RWPE2 (cell line): ENCODE data around the gene NR5A1.

Experiments used
- ATAC-seq: fragments of 200-7000 bp; cut with Tn5 transposase; 3 replicates; pipeline ENCODE4 v1.9.1; 2021; ENCODE audit warnings: low read depth
- DNase-seq: peaks from one replicate; pipeline ENCODE4 v3.0.0-alpha.2; 2020; ENCODE audit warnings: low spot score
- H3K27ac ChIP-seq: fragments of 450-650 bp; 2 replicates; pipeline ENCODE4 v1.5.1; 2017; ENCODE audit warnings: mild to moderate bottlenecking; ENCODE audit not compliant: poor library complexity, severe bottlenecking
- H3K27me3 ChIP-seq: fragments of 250-450 bp; sonication (Bioruptor Pico); 2 replicates; pipeline ENCODE4 v1.5.1; 2021; ENCODE audit warnings: mild to moderate bottlenecking, moderate library complexity; ENCODE audit not compliant: insufficient read depth, poor library complexity, severe bottlenecking
- H3K36me3 ChIP-seq: fragments of 250-450 bp; sonication (Bioruptor Pico); 2 replicates; pipeline ENCODE4 v1.5.1; 2020; ENCODE audit warnings: low read depth, mild to moderate bottlenecking, moderate library complexity
- H3K4me1 ChIP-seq: fragments of 250-450 bp; sonication (Bioruptor Pico); 2 replicates; pipeline ENCODE4 v1.5.1; 2021; ENCODE audit warnings: mild to moderate bottlenecking, moderate library complexity; ENCODE audit not compliant: insufficient read depth, poor library complexity, severe bottlenecking
- H3K4me3 ChIP-seq: fragments of 250-450 bp; sonication (Bioruptor Pico); 2 replicates; pipeline ENCODE4 v1.5.1; 2021; ENCODE audit warnings: mild to moderate bottlenecking, moderate library complexity; ENCODE audit not compliant: severe bottlenecking
- H3K9me3 ChIP-seq: fragments of 250-450 bp; sonication (Bioruptor Pico); 2 replicates; pipeline ENCODE4 v1.5.1; 2021; ENCODE audit warnings: mild to moderate bottlenecking, moderate library complexity; ENCODE audit not compliant: severe bottlenecking
- CTCF ChIP-seq: fragments of 450-650 bp; IDR thresholded peaks from one replicate; pipeline ENCODE4 v1.5.1; 2017; ENCODE audit warnings: mild to moderate bottlenecking, moderate library complexity; ENCODE audit not compliant: poor library complexity, severe bottlenecking

NR5A1 gene

GRCh38 chr9:124518116-124518515 lies 10.9 kb upstream of the NR5A1 start:
- TF ChIP-seq CTCF, result no peak
- Histone ChIP-seq H3K36me3 (no peaks in the 10 kb centered on the region), H3K4me3 (no peak overlapping the region), H3K27ac (no peak overlapping the region), H3K9me3 (no peaks in the 10 kb centered on the region), H3K27me3 (no peaks in the 10 kb centered on the region), H3K4me1 (no peaks in the 10 kb centered on the region)
- ATAC-seq (no peak), DNase-seq (no peak)

GRCh38 chr9:124517600-124517999 lies 10.4 kb upstream of the NR5A1 start:
- TF ChIP-seq CTCF, result no peak
- ATAC-seq, result no peak
- no peak for DNase-seq
- H3K36me3 ChIP-seq, result no peaks in the 10 kb centered on the region
- no peaks in the 10 kb centered on the region for H3K9me3 ChIP-seq
- H3K27me3 ChIP-seq, result no peaks in the 10 kb centered on the region
- H3K27ac ChIP-seq, result no peak overlapping the region
- H3K4me3 ChIP-seq, result no peak overlapping the region
- H3K4me1 ChIP-seq, result no peaks in the 10 kb centered on the region

- TF ChIP-seq CTCF, result no peak
- no peak for DNase-seq
- H3K4me3 ChIP-seq, result no peak overlapping the region
- no peaks in the 10 kb centered on the region for H3K4me1 ChIP-seq
- no peak for ATAC-seq
- no peaks in the 10 kb centered on the region for H3K9me3 ChIP-seq
- H3K27me3 ChIP-seq, result no peaks in the 10 kb centered on the region
- no peaks in the 10 kb centered on the region for H3K36me3 ChIP-seq
- no peak overlapping the region for H3K27ac ChIP-seq
These were observed 7.7 kb upstream of the NR5A1 start for GRCh38 chr9:124514874-124515273.

- H3K27ac ChIP-seq, result no peak overlapping the region
- no peaks in the 10 kb centered on the region for H3K4me1 ChIP-seq
- no peak for ATAC-seq
- TF ChIP-seq CTCF, result no peak
- no peaks in the 10 kb centered on the region for H3K27me3 ChIP-seq
- no peaks in the 10 kb centered on the region for H3K36me3 ChIP-seq
- no peaks in the 10 kb centered on the region for H3K9me3 ChIP-seq
- H3K4me3 ChIP-seq, result no peak overlapping the region
- no peak for DNase-seq
These were observed 6.9 kb upstream of the NR5A1 start for GRCh38 chr9:124514125-124514524.

GRCh38 chr9:124513376-124513994 lies 6.3 kb upstream of the NR5A1 start:
- ATAC-seq (no peak), DNase-seq (no peak)
- TF ChIP-seq CTCF, result no peak
- no peaks in the 10 kb centered on the region for H3K4me1 ChIP-seq
- no peaks in the 10 kb centered on the region for H3K9me3 ChIP-seq
- H3K4me3 ChIP-seq, result no peak overlapping the region
- no peak overlapping the region for H3K27ac ChIP-seq
- no peaks in the 10 kb centered on the region for H3K27me3 ChIP-seq
- no peaks in the 10 kb centered on the region for H3K36me3 ChIP-seq
